ENCODE measurements around the gene CAPZB. TPM values are rescaled to one million over a fixed set of nuclear protein-coding genes. Genes with fewer than 3 reads are reported as not detected.

Gene CAPZB
- total and polyA plus RNA-seq, 2 of the 4 experiments (the other 2 are of a cell fraction) = 216 to 304 TPM

GRCh38 chr1:19493547-19493946, 8.2 kb upstream of the CAPZB start:
- intact Hi-C loops (cut with micrococcal nuclease) = no loop called here
- no peak for ATAC-seq (ENCODE audit: low read depth)
- ChIA-PET POLR2A (ENCODE audit: unreplicated experiment) (no interaction called here), CTCF (no interaction called here)
- H4K8ac ChIP-seq (ENCODE audit: low read depth in 2 of 2, low read length in 2 of 2) = no peak overlapping the region
- H3K18ac ChIP-seq (ENCODE audit: low read depth, low read length) = no peak overlapping the region
- H3K9me3 ChIP-seq (ENCODE audit: control insufficient read depth, insufficient read depth, low read length) = no peaks in the 10 kb centered on the region
- no peaks in the 10 kb centered on the region for H4K20me1 ChIP-seq (ENCODE audit: insufficient read depth, low read length)
- WGBS, 2 experiments (ENCODE audit: extremely low coverage in 2 of 2, insufficient read length in 1 of 2) = no CpG with 5 or more reads among the region's 2 CpGs
- H4K91ac ChIP-seq (ENCODE audit: insufficient read depth, low read depth, low read length) = no peak overlapping the region; the same call in 1 of the 2 replicates
- H2BK120ac ChIP-seq (ENCODE audit: low read depth, low read length) = no peak overlapping the region
- H3K14ac ChIP-seq (replicated peaks; ENCODE audit: low read depth, low read length) = no peak overlapping the region
- dilution Hi-C loops (cut with HindIII; ENCODE audit: low sequenced_read_pairs, unreplicated experiment) = no loop called here
- no peak overlapping the region for H3K9ac ChIP-seq (ENCODE audit: low read depth, low read length)
- H2AFZ ChIP-seq (replicated peaks; ENCODE audit: low read length, poor library complexity) = no peak overlapping the region
- no peaks in the 10 kb centered on the region for H3K27me3 ChIP-seq (ENCODE audit: control insufficient read depth, insufficient read depth, low read length)
- no peak for TF ChIP-seq CEBPB (IDR thresholded peaks at IDR 0.05; ENCODE audit: low read depth, low read length)
- no peak for TF ChIP-seq MAZ (IDR thresholded peaks at IDR 0.05; ENCODE audit: borderline replicate concordance, low read depth, low read length)
- TF ChIP-seq ELK1 (IDR thresholded peaks at IDR 0.05; ENCODE audit: borderline replicate concordance, low read depth, low read length) = no peak
- TF ChIP-seq POLR2A (IDR thresholded peaks at IDR 0.05; ENCODE audit: low read depth, low read length) = no peak
- TF ChIP-seq RFX5 (IDR thresholded peaks at IDR 0.05; ENCODE audit: low read depth, low read length) = no peak
- no peak for TF ChIP-seq USF2 (IDR thresholded peaks at IDR 0.05; ENCODE audit: low read depth, low read length)
- TF ChIP-seq CHD1 (IDR thresholded peaks at IDR 0.05; ENCODE audit: low read depth, low read length) = no peak
- no peak for TF ChIP-seq MAFK (IDR thresholded peaks at IDR 0.05; ENCODE audit: low read depth, low read length)
- no peak for TF ChIP-seq CTCF (conservative IDR thresholded peaks at IDR 0.05; ENCODE audit: low read depth, low read length)
- TF ChIP-seq NFE2L2 (IDR thresholded peaks at IDR 0.05; ENCODE audit: low read depth, low read length) = no peak
- TF ChIP-seq SMC3 (IDR thresholded peaks at IDR 0.05; ENCODE audit: low read depth, low read length) = no peak
- no peak for TF ChIP-seq FOS (IDR thresholded peaks at IDR 0.05; ENCODE audit: low read depth, low read length)
- no peak for TF ChIP-seq BHLHE40 (IDR thresholded peaks at IDR 0.05; ENCODE audit: low read depth, low read length)
- no peak for TF ChIP-seq RAD21 (IDR thresholded peaks at IDR 0.05; ENCODE audit: low read length)
- no peak for TF ChIP-seq MXI1 (IDR thresholded peaks at IDR 0.05; ENCODE audit: borderline replicate concordance, low read depth, low read length)
- peaks cover 7% of the 10 kb centered on the region for H3K4me1 ChIP-seq (ENCODE audit: control insufficient read depth, insufficient read depth, low read length)
- peaks cover 9% of the 10 kb centered on the region; the same call in 1 of the 2 replicates for H3K9me1 ChIP-seq (ENCODE audit: insufficient read depth, low read length)
- H4K5ac ChIP-seq (ENCODE audit: low read depth, low read length) = no peak overlapping the region
- in situ Hi-C loops (cut with MboI; ENCODE audit: low sequenced_read_pairs) = no loop called here
- H3K4ac ChIP-seq (ENCODE audit: low read depth, low read length) = no peak overlapping the region
- no peak overlapping the region for H2BK5ac ChIP-seq (ENCODE audit: low read depth, low read length, poor library complexity, severe bottlenecking)
- H2BK20ac ChIP-seq (ENCODE audit: low read depth, low read length) = no peak overlapping the region
- H3K4me3 ChIP-seq (ENCODE audit: insufficient read depth, low read depth, low read length) = no peak overlapping the region
- no peak overlapping the region for H2BK15ac ChIP-seq (ENCODE audit: low read depth, low read length)
- no peak overlapping the region for H3K4me2 ChIP-seq (ENCODE audit: low read depth, low read length)
- no peak overlapping the region for H3K23ac ChIP-seq (ENCODE audit: low read depth, low read length)
- BruUV-seq (replicated peaks) = no TSS peak
- H2AK9ac ChIP-seq (replicated peaks; ENCODE audit: low read depth, low read length, poor library complexity) = no peak overlapping the region
- no peak overlapping the region for H3K27ac ChIP-seq (ENCODE audit: insufficient read depth, low read length)
- H3K36me3 ChIP-seq (ENCODE audit: control insufficient read depth, insufficient read depth, low read length) = no peaks in the 10 kb centered on the region
- DNase-seq = no peak
- H3K56ac ChIP-seq (ENCODE audit: extremely low read depth, insufficient read depth, low read length) = no peak overlapping the region
- no peak overlapping the region for H2AK5ac ChIP-seq (ENCODE audit: low read depth, low read length)
- H3K79me1 ChIP-seq (ENCODE audit: low read depth in 1 of 2, low read length in 2 of 2) = no peaks in the 10 kb centered on the region
